GM12801 (cell line): Measurements from ENCODE around the gene KRT7.

Experiments used
- CTCF ChIP-seq: IDR thresholded peaks from one replicate; pipeline ENCODE4 v1.5.1; 2011; ENCODE audit warnings: control low read depth; ENCODE audit not compliant: insufficient read length; ENCODE audit errors: extremely low read depth

KRT7 gene

GRCh38 chr12:52245962-52246569 lies 13.0 kb downstream of the KRT7 start:
- no peak for TF ChIP-seq CTCF

GRCh38 chr12:52246720-52247621 lies 13.9 kb downstream of the KRT7 start:
- no peak for TF ChIP-seq CTCF

DNA sequence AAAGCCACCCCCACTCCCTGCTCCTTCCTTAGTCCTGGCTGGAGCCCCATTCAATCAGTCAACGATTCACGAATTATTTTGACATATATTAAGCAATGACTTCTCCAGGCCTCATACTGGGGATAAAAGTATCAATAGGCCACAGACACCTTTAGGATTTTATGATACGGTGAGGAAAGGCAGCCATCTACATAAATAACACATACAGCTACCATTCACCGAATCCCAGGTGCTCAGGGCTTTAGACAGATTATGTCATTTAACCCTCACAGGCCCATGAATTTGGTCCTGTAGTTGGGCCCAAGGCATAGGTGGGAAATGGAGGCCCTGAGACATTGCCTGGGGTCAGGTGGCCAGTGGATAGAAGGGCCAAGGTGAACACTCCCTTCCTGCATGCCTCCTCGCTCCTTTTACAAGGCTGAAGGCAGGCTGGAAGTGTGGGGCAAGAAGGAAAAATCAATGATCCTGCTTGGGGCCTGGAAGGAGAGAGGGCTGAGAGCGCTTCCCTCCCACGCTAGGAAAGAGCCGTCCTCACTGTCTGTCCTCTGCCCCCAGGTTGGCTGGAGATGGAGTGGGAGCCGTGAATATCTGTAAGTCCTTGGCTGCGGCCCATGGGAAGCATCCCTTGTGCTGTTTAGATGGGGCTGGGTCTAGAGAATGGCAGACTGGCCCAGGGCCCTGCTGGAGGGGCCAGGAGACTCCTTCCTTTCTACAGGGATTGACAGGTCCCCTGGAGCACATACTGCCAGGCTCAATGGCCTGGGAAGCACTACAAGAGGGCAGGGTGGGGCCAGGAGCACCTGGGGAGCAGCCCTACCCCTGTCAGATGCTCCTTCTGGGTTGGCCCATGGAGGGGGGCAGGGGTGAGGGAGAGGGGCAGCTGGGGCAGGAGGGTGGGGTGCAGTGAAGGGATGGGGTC lies 14.8 kb downstream of the KRT7 start:
- TF ChIP-seq CTCF: no peak

GRCh38 chr12:52248541-52249461 lies 15.8 kb downstream of the KRT7 start:
- TF ChIP-seq CTCF: no peak

GRCh38 chr12:52249511-52250047 lies 16.5 kb downstream of the KRT7 start:
- TF ChIP-seq CTCF: no peak

DNA sequence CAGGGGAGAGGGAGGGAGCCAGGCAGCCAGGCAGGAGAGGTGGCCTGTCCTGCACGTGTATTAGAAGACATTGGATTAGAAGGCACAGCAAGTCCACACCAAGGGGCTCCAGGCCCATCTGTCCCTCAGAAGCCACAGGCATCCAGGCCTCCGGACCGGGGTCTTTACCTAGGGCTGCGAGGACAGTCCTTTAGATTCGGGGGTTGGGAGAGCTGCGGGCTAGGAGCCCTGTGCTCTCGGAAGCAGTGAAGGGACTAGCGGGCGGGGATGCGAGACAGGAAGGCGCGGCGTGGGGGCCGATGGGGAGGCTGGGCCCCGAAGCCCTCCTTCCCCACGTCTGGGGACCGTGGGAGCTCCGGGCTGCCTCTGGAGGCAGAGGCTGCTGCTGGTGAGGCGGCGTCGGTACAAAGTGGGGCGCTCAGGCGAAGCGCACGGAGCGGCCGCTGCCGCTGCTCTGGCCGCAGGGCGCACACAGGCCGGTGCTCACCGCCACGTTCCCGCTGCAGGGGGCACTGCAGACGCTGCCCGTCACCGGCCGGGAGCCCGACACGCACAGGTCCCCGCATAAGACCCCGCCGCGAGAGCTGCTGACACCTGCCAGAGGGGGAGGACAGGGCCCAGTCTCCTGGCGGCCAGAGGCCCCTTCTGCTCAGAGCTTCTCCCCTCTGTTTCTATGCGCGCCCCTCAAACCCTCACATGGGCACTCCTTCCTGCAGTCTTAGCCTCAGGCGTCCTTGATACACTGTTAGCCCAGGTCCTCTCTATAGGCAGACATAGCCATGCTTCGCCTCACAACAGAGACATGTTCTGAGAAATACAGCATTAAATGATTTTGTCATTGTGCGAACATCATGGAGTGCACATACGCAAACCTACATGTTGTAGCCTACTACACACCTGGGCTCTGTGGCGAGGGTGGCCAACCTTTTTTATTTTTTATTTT lies 17.3 kb downstream of the KRT7 start:
- no peak for TF ChIP-seq CTCF
